ENCODE data around the gene GNAQ.

DNA sequence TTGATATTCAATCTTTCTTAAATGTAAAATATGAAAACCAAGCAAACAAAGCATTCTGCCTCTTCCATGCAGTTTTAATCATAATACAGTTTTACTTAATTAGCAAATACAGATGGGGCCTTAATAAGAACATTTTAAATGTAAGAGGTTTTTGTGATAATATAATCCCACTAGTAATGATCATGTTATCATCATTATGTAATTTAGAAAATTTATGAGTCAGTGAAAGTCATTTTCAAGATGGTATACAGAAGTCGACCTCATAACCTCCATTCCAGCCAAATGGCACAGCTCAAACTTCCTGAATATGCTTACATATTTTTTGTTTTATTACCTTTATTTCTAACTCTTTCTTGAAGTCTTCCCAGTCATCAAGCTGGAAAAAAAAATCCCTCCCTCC is 281.3 kb downstream of the GNAQ start:
- TF ChIP-seq CTCF (IDR thresholded peaks at IDR 0.05) (no peak), EP300 (IDR thresholded peaks at IDR 0.05) (no peak)
